ENCODE results near the gene OSCAR. TPM values are rescaled to one million over a fixed set of nuclear protein-coding genes. Genes with fewer than 3 reads are reported as not detected.

Gene OSCAR
- total and polyA plus RNA-seq, 10 of the 15 experiments (the other 5 are each of a cell fraction or from before 2014, with no cell fraction given), result 0.08 to 0.27 (median 0.10) TPM; not detected in 7

DNA sequence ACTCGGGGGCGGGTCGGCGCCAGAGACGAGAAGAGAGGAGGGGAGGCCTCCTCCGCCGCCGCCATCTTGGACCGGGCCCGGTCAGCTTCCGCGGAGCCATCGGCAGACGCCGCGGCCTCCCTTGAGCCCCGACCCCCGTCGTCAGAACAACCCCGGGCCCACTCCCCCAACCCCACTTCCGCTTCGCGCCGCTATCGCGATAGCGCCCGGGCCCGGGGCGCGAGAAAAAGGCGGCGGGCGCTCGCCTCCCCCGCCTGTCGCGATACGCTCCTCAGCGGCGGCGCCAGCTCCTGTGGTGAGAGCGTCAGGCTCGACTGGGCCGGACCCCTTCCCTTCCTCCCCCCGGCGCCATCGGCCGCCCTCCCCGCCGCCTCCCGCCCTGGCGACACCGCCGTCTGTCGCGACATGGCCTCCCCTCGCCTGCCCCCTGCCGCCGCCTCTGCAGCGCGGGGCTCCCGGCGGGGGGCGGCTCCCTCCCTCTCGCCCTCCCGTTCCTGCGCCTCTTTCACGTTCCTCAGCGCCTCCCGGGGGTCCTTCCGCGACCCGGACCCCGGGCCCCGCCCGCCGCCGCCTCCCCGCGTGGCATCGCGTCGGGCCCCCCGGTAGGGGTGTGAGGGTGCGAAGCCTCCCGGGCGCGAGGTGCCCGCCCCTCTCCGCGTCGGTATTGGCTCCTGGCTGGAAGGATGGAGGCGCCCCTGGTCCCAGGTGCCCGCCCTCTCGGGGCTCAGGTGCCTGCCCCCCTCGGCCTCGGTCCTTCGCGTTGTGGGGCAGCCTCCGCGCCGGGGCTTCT lies 37.3 kb upstream of the OSCAR start, which contains the start of gene CNOT3 (continued):
- TF ChIP-seq, protein P1, sequence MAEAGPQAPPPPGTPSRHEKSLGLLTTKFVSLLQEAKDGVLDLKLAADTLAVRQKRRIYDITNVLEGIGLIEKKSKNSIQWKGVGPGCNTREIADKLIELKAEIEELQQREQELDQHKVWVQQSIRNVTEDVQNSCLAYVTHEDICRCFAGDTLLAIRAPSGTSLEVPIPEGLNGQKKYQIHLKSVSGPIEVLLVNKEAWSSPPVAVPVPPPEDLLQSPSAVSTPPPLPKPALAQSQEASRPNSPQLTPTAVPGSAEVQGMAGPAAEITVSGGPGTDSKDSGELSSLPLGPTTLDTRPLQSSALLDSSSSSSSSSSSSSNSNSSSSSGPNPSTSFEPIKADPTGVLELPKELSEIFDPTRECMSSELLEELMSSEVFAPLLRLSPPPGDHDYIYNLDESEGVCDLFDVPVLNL (IDR thresholded peaks at IDR 0.05; ENCODE audit: low read depth, low read length), result no peak; the same call in 1 of the 2 replicates
- no peak for TF ChIP-seq RB1 (IDR thresholded peaks at IDR 0.05; ENCODE audit: borderline replicate concordance)
- no peak for TF ChIP-seq STAT1 (conservative IDR thresholded peaks at IDR 0.05)
- no peak for TF ChIP-seq RFX5 (IDR thresholded peaks at IDR 0.05; ENCODE audit: low read depth, low read length)
- TF ChIP-seq RCOR1 (conservative IDR thresholded peaks at IDR 0.05; ENCODE audit: low read depth, low read length), result no peak
- TF ChIP-seq, protein P2, sequence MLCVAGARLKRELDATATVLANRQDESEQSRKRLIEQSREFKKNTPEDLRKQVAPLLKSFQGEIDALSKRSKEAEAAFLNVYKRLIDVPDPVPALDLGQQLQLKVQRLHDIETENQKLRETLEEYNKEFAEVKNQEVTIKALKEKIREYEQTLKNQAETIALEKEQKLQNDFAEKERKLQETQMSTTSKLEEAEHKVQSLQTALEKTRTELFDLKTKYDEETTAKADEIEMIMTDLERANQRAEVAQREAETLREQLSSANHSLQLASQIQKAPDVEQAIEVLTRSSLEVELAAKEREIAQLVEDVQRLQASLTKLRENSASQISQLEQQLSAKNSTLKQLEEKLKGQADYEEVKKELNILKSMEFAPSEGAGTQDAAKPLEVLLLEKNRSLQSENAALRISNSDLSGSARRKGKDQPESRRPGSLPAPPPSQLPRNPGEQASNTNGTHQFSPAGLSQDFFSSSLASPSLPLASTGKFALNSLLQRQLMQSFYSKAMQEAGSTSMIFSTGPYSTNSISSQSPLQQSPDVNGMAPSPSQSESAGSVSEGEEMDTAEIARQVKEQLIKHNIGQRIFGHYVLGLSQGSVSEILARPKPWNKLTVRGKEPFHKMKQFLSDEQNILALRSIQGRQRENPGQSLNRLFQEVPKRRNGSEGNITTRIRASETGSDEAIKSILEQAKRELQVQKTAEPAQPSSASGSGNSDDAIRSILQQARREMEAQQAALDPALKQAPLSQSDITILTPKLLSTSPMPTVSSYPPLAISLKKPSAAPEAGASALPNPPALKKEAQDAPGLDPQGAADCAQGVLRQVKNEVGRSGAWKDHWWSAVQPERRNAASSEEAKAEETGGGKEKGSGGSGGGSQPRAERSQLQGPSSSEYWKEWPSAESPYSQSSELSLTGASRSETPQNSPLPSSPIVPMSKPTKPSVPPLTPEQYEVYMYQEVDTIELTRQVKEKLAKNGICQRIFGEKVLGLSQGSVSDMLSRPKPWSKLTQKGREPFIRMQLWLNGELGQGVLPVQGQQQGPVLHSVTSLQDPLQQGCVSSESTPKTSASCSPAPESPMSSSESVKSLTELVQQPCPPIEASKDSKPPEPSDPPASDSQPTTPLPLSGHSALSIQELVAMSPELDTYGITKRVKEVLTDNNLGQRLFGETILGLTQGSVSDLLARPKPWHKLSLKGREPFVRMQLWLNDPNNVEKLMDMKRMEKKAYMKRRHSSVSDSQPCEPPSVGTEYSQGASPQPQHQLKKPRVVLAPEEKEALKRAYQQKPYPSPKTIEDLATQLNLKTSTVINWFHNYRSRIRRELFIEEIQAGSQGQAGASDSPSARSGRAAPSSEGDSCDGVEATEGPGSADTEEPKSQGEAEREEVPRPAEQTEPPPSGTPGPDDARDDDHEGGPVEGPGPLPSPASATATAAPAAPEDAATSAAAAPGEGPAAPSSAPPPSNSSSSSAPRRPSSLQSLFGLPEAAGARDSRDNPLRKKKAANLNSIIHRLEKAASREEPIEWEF (IDR thresholded peaks at IDR 0.05; ENCODE audit: insufficient replicate concordance, low read depth, low read length), result no peak
- TF ChIP-seq, protein P3, sequence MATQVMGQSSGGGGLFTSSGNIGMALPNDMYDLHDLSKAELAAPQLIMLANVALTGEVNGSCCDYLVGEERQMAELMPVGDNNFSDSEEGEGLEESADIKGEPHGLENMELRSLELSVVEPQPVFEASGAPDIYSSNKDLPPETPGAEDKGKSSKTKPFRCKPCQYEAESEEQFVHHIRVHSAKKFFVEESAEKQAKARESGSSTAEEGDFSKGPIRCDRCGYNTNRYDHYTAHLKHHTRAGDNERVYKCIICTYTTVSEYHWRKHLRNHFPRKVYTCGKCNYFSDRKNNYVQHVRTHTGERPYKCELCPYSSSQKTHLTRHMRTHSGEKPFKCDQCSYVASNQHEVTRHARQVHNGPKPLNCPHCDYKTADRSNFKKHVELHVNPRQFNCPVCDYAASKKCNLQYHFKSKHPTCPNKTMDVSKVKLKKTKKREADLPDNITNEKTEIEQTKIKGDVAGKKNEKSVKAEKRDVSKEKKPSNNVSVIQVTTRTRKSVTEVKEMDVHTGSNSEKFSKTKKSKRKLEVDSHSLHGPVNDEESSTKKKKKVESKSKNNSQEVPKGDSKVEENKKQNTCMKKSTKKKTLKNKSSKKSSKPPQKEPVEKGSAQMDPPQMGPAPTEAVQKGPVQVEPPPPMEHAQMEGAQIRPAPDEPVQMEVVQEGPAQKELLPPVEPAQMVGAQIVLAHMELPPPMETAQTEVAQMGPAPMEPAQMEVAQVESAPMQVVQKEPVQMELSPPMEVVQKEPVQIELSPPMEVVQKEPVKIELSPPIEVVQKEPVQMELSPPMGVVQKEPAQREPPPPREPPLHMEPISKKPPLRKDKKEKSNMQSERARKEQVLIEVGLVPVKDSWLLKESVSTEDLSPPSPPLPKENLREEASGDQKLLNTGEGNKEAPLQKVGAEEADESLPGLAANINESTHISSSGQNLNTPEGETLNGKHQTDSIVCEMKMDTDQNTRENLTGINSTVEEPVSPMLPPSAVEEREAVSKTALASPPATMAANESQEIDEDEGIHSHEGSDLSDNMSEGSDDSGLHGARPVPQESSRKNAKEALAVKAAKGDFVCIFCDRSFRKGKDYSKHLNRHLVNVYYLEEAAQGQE (IDR thresholded peaks at IDR 0.05; ENCODE audit: low read depth, low read length), result no peak
- TF ChIP-seq, protein P4, sequence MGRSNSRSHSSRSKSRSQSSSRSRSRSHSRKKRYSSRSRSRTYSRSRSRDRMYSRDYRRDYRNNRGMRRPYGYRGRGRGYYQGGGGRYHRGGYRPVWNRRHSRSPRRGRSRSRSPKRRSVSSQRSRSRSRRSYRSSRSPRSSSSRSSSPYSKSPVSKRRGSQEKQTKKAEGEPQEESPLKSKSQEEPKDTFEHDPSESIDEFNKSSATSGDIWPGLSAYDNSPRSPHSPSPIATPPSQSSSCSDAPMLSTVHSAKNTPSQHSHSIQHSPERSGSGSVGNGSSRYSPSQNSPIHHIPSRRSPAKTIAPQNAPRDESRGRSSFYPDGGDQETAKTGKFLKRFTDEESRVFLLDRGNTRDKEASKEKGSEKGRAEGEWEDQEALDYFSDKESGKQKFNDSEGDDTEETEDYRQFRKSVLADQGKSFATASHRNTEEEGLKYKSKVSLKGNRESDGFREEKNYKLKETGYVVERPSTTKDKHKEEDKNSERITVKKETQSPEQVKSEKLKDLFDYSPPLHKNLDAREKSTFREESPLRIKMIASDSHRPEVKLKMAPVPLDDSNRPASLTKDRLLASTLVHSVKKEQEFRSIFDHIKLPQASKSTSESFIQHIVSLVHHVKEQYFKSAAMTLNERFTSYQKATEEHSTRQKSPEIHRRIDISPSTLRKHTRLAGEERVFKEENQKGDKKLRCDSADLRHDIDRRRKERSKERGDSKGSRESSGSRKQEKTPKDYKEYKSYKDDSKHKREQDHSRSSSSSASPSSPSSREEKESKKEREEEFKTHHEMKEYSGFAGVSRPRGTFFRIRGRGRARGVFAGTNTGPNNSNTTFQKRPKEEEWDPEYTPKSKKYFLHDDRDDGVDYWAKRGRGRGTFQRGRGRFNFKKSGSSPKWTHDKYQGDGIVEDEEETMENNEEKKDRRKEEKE (IDR thresholded peaks at IDR 0.05), result no peak
- TF ChIP-seq FOS (IDR thresholded peaks at IDR 0.05; ENCODE audit: borderline replicate concordance, extremely low read depth, insufficient read length), result no peak
- TF ChIP-seq MEF2A (IDR thresholded peaks at IDR 0.05; ENCODE audit: insufficient read depth, low read depth, low read length), result no peak
- TF ChIP-seq CHD4 (IDR thresholded peaks at IDR 0.05), result no peak
- TF ChIP-seq BRCA1 (IDR thresholded peaks at IDR 0.05; ENCODE audit: low read depth, low read length), result no peak
- TF ChIP-seq, protein P5, sequence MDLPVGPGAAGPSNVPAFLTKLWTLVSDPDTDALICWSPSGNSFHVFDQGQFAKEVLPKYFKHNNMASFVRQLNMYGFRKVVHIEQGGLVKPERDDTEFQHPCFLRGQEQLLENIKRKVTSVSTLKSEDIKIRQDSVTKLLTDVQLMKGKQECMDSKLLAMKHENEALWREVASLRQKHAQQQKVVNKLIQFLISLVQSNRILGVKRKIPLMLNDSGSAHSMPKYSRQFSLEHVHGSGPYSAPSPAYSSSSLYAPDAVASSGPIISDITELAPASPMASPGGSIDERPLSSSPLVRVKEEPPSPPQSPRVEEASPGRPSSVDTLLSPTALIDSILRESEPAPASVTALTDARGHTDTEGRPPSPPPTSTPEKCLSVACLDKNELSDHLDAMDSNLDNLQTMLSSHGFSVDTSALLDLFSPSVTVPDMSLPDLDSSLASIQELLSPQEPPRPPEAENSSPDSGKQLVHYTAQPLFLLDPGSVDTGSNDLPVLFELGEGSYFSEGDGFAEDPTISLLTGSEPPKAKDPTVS (IDR thresholded peaks at IDR 0.05; ENCODE audit: low read depth, low read length), result no peak
- TF ChIP-seq NFYA (IDR thresholded peaks at IDR 0.05; ENCODE audit: borderline replicate concordance, low read depth, low read length), result no peak
